NOMO-1 treated with dmso at 0.1 percent for 144 hours (cell line): ENCODE data around the gene DOP1B.

Source experiments
- DNase-seq: peaks from one replicate; lab custom pipeline; 2025; ENCODE audit not compliant: unreplicated experiment; lab: John Stamatoyannopoulos, UW

The DOP1B gene

GRCh38 chr21:36200081-36200561 lies 43.5 kb downstream of the DOP1B start:
- peak; percentile 48 for DNase-seq

GRCh38 chr21:36202726-36203602 lies 46.3 kb downstream of the DOP1B start:
- DNase-seq = no peak

- no peak for DNase-seq
Observed at GRCh38 chr21:36203603-36203889, 46.9 kb downstream of the DOP1B start.

GRCh38 chr21:36204980-36205379 lies 48.4 kb downstream of the DOP1B start:
- DNase-seq = no peak

GRCh38 chr21:36205962-36206361 lies 49.3 kb downstream of the DOP1B start:
- DNase-seq = no peak
